ENCODE measurements around the gene BRINP3.

Gene BRINP3

GRCh38 chr1:190244406-190244805 is 233.3 kb downstream of the BRINP3 start:
- Histone ChIP-seq H3K4me3 (ENCODE audit: low read depth, low read length) (no peak overlapping the region), H3K4me1 (ENCODE audit: control insufficient read depth, insufficient read depth, low read length) (no peaks in the 10 kb centered on the region), H3K9me3 (ENCODE audit: control insufficient read depth, insufficient read depth, low read length) (no peaks in the 10 kb centered on the region), H3K36me3 (ENCODE audit: control insufficient read depth, insufficient read depth, low read length) (no peaks in the 10 kb centered on the region), H3K27me3 (ENCODE audit: control insufficient read depth, insufficient read depth, low read length) (no peaks in the 10 kb centered on the region), H3K9ac (ENCODE audit: low read depth, low read length) (no peak overlapping the region)

GRCh38 chr1:190243056-190243455 is 234.6 kb downstream of the BRINP3 start:
- H3K4me1 ChIP-seq (ENCODE audit: control insufficient read depth, insufficient read depth, low read length), result no peaks in the 10 kb centered on the region
- H3K36me3 ChIP-seq (ENCODE audit: control insufficient read depth, insufficient read depth, low read length), result no peaks in the 10 kb centered on the region
- no peaks in the 10 kb centered on the region for H3K27me3 ChIP-seq (ENCODE audit: control insufficient read depth, insufficient read depth, low read length)
- no peaks in the 10 kb centered on the region for H3K9me3 ChIP-seq (ENCODE audit: control insufficient read depth, insufficient read depth, low read length)
- H3K4me3 ChIP-seq (ENCODE audit: low read depth, low read length), result no peak overlapping the region
- H3K9ac ChIP-seq (ENCODE audit: low read depth, low read length), result no peak overlapping the region

GRCh38 chr1:190226006-190226405 is 251.7 kb downstream of the BRINP3 start:
- H3K9me3 ChIP-seq (ENCODE audit: control insufficient read depth, insufficient read depth, low read length), result no peaks in the 10 kb centered on the region
- no peaks in the 10 kb centered on the region for H3K4me1 ChIP-seq (ENCODE audit: control insufficient read depth, insufficient read depth, low read length)
- no peaks in the 10 kb centered on the region for H3K36me3 ChIP-seq (ENCODE audit: control insufficient read depth, insufficient read depth, low read length)
- no peak overlapping the region for H3K4me3 ChIP-seq (ENCODE audit: low read depth, low read length)
- H3K27me3 ChIP-seq (ENCODE audit: control insufficient read depth, insufficient read depth, low read length), result no peaks in the 10 kb centered on the region
- no peak overlapping the region for H3K9ac ChIP-seq (ENCODE audit: low read depth, low read length)

- Histone ChIP-seq H3K4me1 (ENCODE audit: control insufficient read depth, insufficient read depth, low read length) (no peaks in the 10 kb centered on the region), H3K9me3 (ENCODE audit: control insufficient read depth, insufficient read depth, low read length) (no peaks in the 10 kb centered on the region), H3K9ac (ENCODE audit: low read depth, low read length) (no peak overlapping the region), H3K4me3 (ENCODE audit: low read depth, low read length) (no peak overlapping the region), H3K36me3 (ENCODE audit: control insufficient read depth, insufficient read depth, low read length) (no peaks in the 10 kb centered on the region), H3K27me3 (ENCODE audit: control insufficient read depth, insufficient read depth, low read length) (no peaks in the 10 kb centered on the region)
These were observed 265.2 kb downstream of the BRINP3 start for GRCh38 chr1:190212450-190212849.

- Histone ChIP-seq H3K27me3 (ENCODE audit: control insufficient read depth, insufficient read depth, low read length) (no peaks in the 10 kb centered on the region), H3K4me3 (ENCODE audit: low read depth, low read length) (no peak overlapping the region)
These were observed 269.9 kb downstream of the BRINP3 start for GRCh38 chr1:190207733-190208132.

GRCh38 chr1:190205713-190206112 is 272.0 kb downstream of the BRINP3 start:
- no peaks in the 10 kb centered on the region for H3K4me1 ChIP-seq (ENCODE audit: control insufficient read depth, insufficient read depth, low read length)
- no peaks in the 10 kb centered on the region for H3K27me3 ChIP-seq (ENCODE audit: control insufficient read depth, insufficient read depth, low read length)
- H3K36me3 ChIP-seq (ENCODE audit: control insufficient read depth, insufficient read depth, low read length), result no peaks in the 10 kb centered on the region
- H3K4me3 ChIP-seq (ENCODE audit: low read depth, low read length), result no peak overlapping the region
- H3K9ac ChIP-seq (ENCODE audit: low read depth, low read length), result no peak overlapping the region
- H3K9me3 ChIP-seq (ENCODE audit: control insufficient read depth, insufficient read depth, low read length), result peaks cover 7% of the 10 kb centered on the region

More at GRCh38 chr1:190207733-190208132, 269.9 kb downstream of the BRINP3 start:
- Histone ChIP-seq H3K36me3 (ENCODE audit: control insufficient read depth, insufficient read depth, low read length) (no peaks in the 10 kb centered on the region), H3K9ac (ENCODE audit: low read depth, low read length) (no peak overlapping the region), H3K9me3 (ENCODE audit: control insufficient read depth, insufficient read depth, low read length) (no peaks in the 10 kb centered on the region), H3K4me1 (ENCODE audit: control insufficient read depth, insufficient read depth, low read length) (no peaks in the 10 kb centered on the region)

- H3K36me3 ChIP-seq (ENCODE audit: control insufficient read depth, insufficient read depth, low read length), result no peaks in the 10 kb centered on the region
- no peaks in the 10 kb centered on the region for H3K9me3 ChIP-seq (ENCODE audit: control insufficient read depth, insufficient read depth, low read length)
- no peak overlapping the region for H3K4me3 ChIP-seq (ENCODE audit: low read depth, low read length)
- no peak overlapping the region for H3K9ac ChIP-seq (ENCODE audit: low read depth, low read length)
- no peaks in the 10 kb centered on the region for H3K27me3 ChIP-seq (ENCODE audit: control insufficient read depth, insufficient read depth, low read length)
- no peaks in the 10 kb centered on the region for H3K4me1 ChIP-seq (ENCODE audit: control insufficient read depth, insufficient read depth, low read length)
These were observed 281.6 kb downstream of the BRINP3 start for GRCh38 chr1:190196020-190196419.

GRCh38 chr1:190193508-190194115 is 284.1 kb downstream of the BRINP3 start:
- Histone ChIP-seq H3K27me3 (ENCODE audit: control insufficient read depth, insufficient read depth, low read length) (no peaks in the 10 kb centered on the region), H3K36me3 (ENCODE audit: control insufficient read depth, insufficient read depth, low read length) (no peaks in the 10 kb centered on the region), H3K4me3 (ENCODE audit: low read depth, low read length) (no peak overlapping the region), H3K9ac (ENCODE audit: low read depth, low read length) (no peak overlapping the region), H3K4me1 (ENCODE audit: control insufficient read depth, insufficient read depth, low read length) (no peaks in the 10 kb centered on the region), H3K9me3 (ENCODE audit: control insufficient read depth, insufficient read depth, low read length) (no peaks in the 10 kb centered on the region)

GRCh38 chr1:190192627-190193026 is 285.0 kb downstream of the BRINP3 start:
- no peaks in the 10 kb centered on the region for H3K9me3 ChIP-seq (ENCODE audit: control insufficient read depth, insufficient read depth, low read length)
- H3K27me3 ChIP-seq (ENCODE audit: control insufficient read depth, insufficient read depth, low read length), result no peaks in the 10 kb centered on the region
- H3K4me3 ChIP-seq (ENCODE audit: low read depth, low read length), result no peak overlapping the region
- H3K4me1 ChIP-seq (ENCODE audit: control insufficient read depth, insufficient read depth, low read length), result no peaks in the 10 kb centered on the region
- no peak overlapping the region for H3K9ac ChIP-seq (ENCODE audit: low read depth, low read length)
- no peaks in the 10 kb centered on the region for H3K36me3 ChIP-seq (ENCODE audit: control insufficient read depth, insufficient read depth, low read length)

GRCh38 chr1:190183588-190183987 is 294.1 kb downstream of the BRINP3 start:
- Histone ChIP-seq H3K4me1 (ENCODE audit: control insufficient read depth, insufficient read depth, low read length) (no peaks in the 10 kb centered on the region), H3K27me3 (ENCODE audit: control insufficient read depth, insufficient read depth, low read length) (no peaks in the 10 kb centered on the region), H3K4me3 (ENCODE audit: low read depth, low read length) (no peak overlapping the region), H3K9ac (ENCODE audit: low read depth, low read length) (no peak overlapping the region), H3K9me3 (ENCODE audit: control insufficient read depth, insufficient read depth, low read length) (no peaks in the 10 kb centered on the region), H3K36me3 (ENCODE audit: control insufficient read depth, insufficient read depth, low read length) (no peaks in the 10 kb centered on the region)

GRCh38 chr1:190179817-190180216 is 297.8 kb downstream of the BRINP3 start:
- H3K9ac ChIP-seq (ENCODE audit: low read depth, low read length), result no peak overlapping the region
- H3K27me3 ChIP-seq (ENCODE audit: control insufficient read depth, insufficient read depth, low read length), result no peaks in the 10 kb centered on the region
- no peaks in the 10 kb centered on the region for H3K9me3 ChIP-seq (ENCODE audit: control insufficient read depth, insufficient read depth, low read length)
- H3K36me3 ChIP-seq (ENCODE audit: control insufficient read depth, insufficient read depth, low read length), result no peaks in the 10 kb centered on the region
- no peaks in the 10 kb centered on the region for H3K4me1 ChIP-seq (ENCODE audit: control insufficient read depth, insufficient read depth, low read length)
- no peak overlapping the region for H3K4me3 ChIP-seq (ENCODE audit: low read depth, low read length)

- Histone ChIP-seq H3K9me3 (ENCODE audit: control insufficient read depth, insufficient read depth, low read length) (no peaks in the 10 kb centered on the region), H3K4me1 (ENCODE audit: control insufficient read depth, insufficient read depth, low read length) (no peaks in the 10 kb centered on the region), H3K36me3 (ENCODE audit: control insufficient read depth, insufficient read depth, low read length) (no peaks in the 10 kb centered on the region), H3K4me3 (ENCODE audit: low read depth, low read length) (no peak overlapping the region), H3K9ac (ENCODE audit: low read depth, low read length) (no peak overlapping the region), H3K27me3 (ENCODE audit: control insufficient read depth, insufficient read depth, low read length) (no peaks in the 10 kb centered on the region)
These were observed 298.8 kb downstream of the BRINP3 start for GRCh38 chr1:190178827-190179226.
